Activated CD4-positive, alpha-beta T cell treated with anti-CD3 and anti-CD28 coated beads, Interleukin-10, Interleukin-2, amounts not matched to agents 100 ng/mL and 50 ng/mL, durations not matched to agents 16 hours and 8 hours (primary cell): ENCODE data around the gene CIBAR2.
A peak's percentile ranks its signal among the peaks of the same experiment; 100 is the strongest.

ENCODE experiments used
- DNase-seq: peaks from one replicate; pipeline ENCODE4 v3.0.0-alpha.2; 2020

CIBAR2 gene

GRCh38 chr16:85079785-85080570 lies 32.3 kb downstream of the CIBAR2 start:
- no peak for DNase-seq

- no peak for DNase-seq
These were observed 33.3 kb downstream of the CIBAR2 start for GRCh38 chr16:85078952-85079351.

GRCh38 chr16:85078226-85078625 lies 34.0 kb downstream of the CIBAR2 start:
- DNase-seq = no peak

GRCh38 chr16:85077576-85078125 lies 34.6 kb downstream of the CIBAR2 start:
- no peak for DNase-seq

- DNase-seq = no peak
These were observed 35.2 kb downstream of the CIBAR2 start for GRCh38 chr16:85077039-85077438.

GRCh38 chr16:85075236-85075924 lies 36.9 kb downstream of the CIBAR2 start:
- no peak for DNase-seq

- no peak for DNase-seq
These were observed 37.9 kb downstream of the CIBAR2 start for GRCh38 chr16:85074225-85074914.

GRCh38 chr16:85072947-85073346 lies 39.3 kb downstream of the CIBAR2 start:
- no peak for DNase-seq

GRCh38 chr16:85072076-85072860 lies 40.0 kb downstream of the CIBAR2 start:
- no peak for DNase-seq

- no peak for DNase-seq
These were observed 43.1 kb downstream of the CIBAR2 start for GRCh38 chr16:85069171-85069570.

GRCh38 chr16:85068746-85069145 lies 43.5 kb downstream of the CIBAR2 start:
- no peak for DNase-seq

- DNase-seq = no peak
These were observed 44.8 kb downstream of the CIBAR2 start for GRCh38 chr16:85067426-85067825.

- DNase-seq = no peak
These were observed 45.2 kb downstream of the CIBAR2 start for GRCh38 chr16:85067024-85067423.

- DNase-seq = no peak
These were observed 45.9 kb downstream of the CIBAR2 start for GRCh38 chr16:85066346-85066885.

- no peak for DNase-seq
These were observed 47.2 kb downstream of the CIBAR2 start for GRCh38 chr16:85065099-85065498.

- DNase-seq = no peak
These were observed 48.1 kb downstream of the CIBAR2 start for GRCh38 chr16:85064186-85064585.

- no peak for DNase-seq
These were observed 49.4 kb downstream of the CIBAR2 start for GRCh38 chr16:85062845-85063244.

- DNase-seq = no peak
These were observed 49.9 kb downstream of the CIBAR2 start for GRCh38 chr16:85062323-85062722.

GRCh38 chr16:85061566-85061965 lies 50.7 kb downstream of the CIBAR2 start:
- no peak for DNase-seq

GRCh38 chr16:85058909-85059308 lies 53.4 kb downstream of the CIBAR2 start:
- DNase-seq = no peak

- no peak for DNase-seq
These were observed 54.3 kb downstream of the CIBAR2 start for GRCh38 chr16:85057948-85058347.

GRCh38 chr16:85057212-85057889 lies 54.9 kb downstream of the CIBAR2 start:
- DNase-seq = peak; percentile 6
